NCI-H2081 treated with DMSO at 0.1 percent for 48 hours (cell line): ENCODE measurements around the gene ZNF839.
A peak's percentile ranks its signal among the peaks of the same experiment; 100 is the strongest.
"Not testable (repeated sequence)": the region's sequence is repeated elsewhere in the genome, so short reads cannot be mapped to it uniquely, and the experiment has no call there.

Source experiments
- DNase-seq: peaks from one replicate; lab custom pipeline; 2025; lab: John Stamatoyannopoulos, UW

ZNF839 gene

GRCh38 chr14:102342238-102342637 lies 22.7 kb downstream of the ZNF839 start:
- no peak for DNase-seq

GRCh38 chr14:102344084-102344483 lies 24.5 kb downstream of the ZNF839 start:
- DNase-seq = no peak

- no peak for DNase-seq
Measured at GRCh38 chr14:102344485-102344884, 24.9 kb downstream of the ZNF839 start.

GRCh38 chr14:102345232-102345631 lies 25.7 kb downstream of the ZNF839 start:
- no peak for DNase-seq

GRCh38 chr14:102346645-102347044 lies 27.1 kb downstream of the ZNF839 start:
- DNase-seq = no peak

GRCh38 chr14:102348376-102348775 lies 28.8 kb downstream of the ZNF839 start:
- no peak for DNase-seq

- no peak for DNase-seq
Measured at GRCh38 chr14:102351023-102351422, 31.5 kb downstream of the ZNF839 start.

GRCh38 chr14:102351593-102351992 lies 32.0 kb downstream of the ZNF839 start:
- not testable (repeated sequence) for DNase-seq

GRCh38 chr14:102352213-102352612 lies 32.7 kb downstream of the ZNF839 start:
- no peak for DNase-seq

GRCh38 chr14:102353126-102353619 lies 33.6 kb downstream of the ZNF839 start:
- DNase-seq = no peak

GRCh38 chr14:102356280-102356679 lies 36.7 kb downstream of the ZNF839 start:
- no peak for DNase-seq

- DNase-seq = no peak
Measured at GRCh38 chr14:102359341-102359740, 39.8 kb downstream of the ZNF839 start.

- no peak for DNase-seq
Measured at GRCh38 chr14:102360388-102360787, 40.8 kb downstream of the ZNF839 start.

- DNase-seq = no peak
Measured at GRCh38 chr14:102362084-102362483, 42.5 kb downstream of the ZNF839 start.

GRCh38 chr14:102362545-102363181 lies 43.1 kb downstream of the ZNF839 start, which contains the start of the genes CINP and TECPR2:
Gene CINP, minus strand, starts transcription at chr14:102362890. Its CDS starts 39 bp downstream, at chr14:102362851.
Gene TECPR2, plus strand, starts transcription at chr14:102362941. Its CDS starts 13,781 bp downstream, at chr14:102376722.
- DNase-seq = peak; percentile 88

GRCh38 chr14:102363182-102363943 lies 43.8 kb downstream of the ZNF839 start:
- DNase-seq = no peak

- DNase-seq = no peak
Measured at GRCh38 chr14:102370305-102370809, 50.8 kb downstream of the ZNF839 start.

- no peak for DNase-seq
Measured at GRCh38 chr14:102371361-102371760, 51.8 kb downstream of the ZNF839 start.

GRCh38 chr14:102373110-102373509 lies 53.6 kb downstream of the ZNF839 start:
- DNase-seq = no peak

GRCh38 chr14:102374264-102374663 lies 54.7 kb downstream of the ZNF839 start:
- no peak for DNase-seq

GRCh38 chr14:102375119-102375518 lies 55.6 kb downstream of the ZNF839 start:
- no peak for DNase-seq

GRCh38 chr14:102377696-102378095 lies 58.1 kb downstream of the ZNF839 start:
- no peak for DNase-seq

- no peak for DNase-seq
Measured at GRCh38 chr14:102378830-102379229, 59.3 kb downstream of the ZNF839 start.
